Fibroblast of the conjunctiva (primary cell): ENCODE data around the gene ZNF384.

Experiments
- DNase-seq: peaks from one replicate; pipeline ENCODE4 v3.0.0-alpha.2; 2010; ENCODE audit warnings: low read depth

The ZNF384 gene

GRCh38 chr12:6653342-6653741 is 35.8 kb downstream of the ZNF384 start:
- no peak for DNase-seq

- no peak for DNase-seq
Measured at GRCh38 chr12:6652391-6652790, 36.8 kb downstream of the ZNF384 start.

GRCh38 chr12:6650832-6651231 is 38.3 kb downstream of the ZNF384 start:
- DNase-seq: no peak

GRCh38 chr12:6647083-6647604 is 42.0 kb downstream of the ZNF384 start, which contains the start of gene ACRBP:
ACRBP (minus strand) TSS chr12:6647432; CDS start chr12:6647366, 66 bp downstream.
- peak; percentile 31 for DNase-seq

- no peak for DNase-seq
Measured at GRCh38 chr12:6646276-6647082, 42.7 kb downstream of the ZNF384 start.

- no peak for DNase-seq
Measured at GRCh38 chr12:6644903-6645302, 44.3 kb downstream of the ZNF384 start.

GRCh38 chr12:6644257-6644596 is 44.9 kb downstream of the ZNF384 start:
- DNase-seq: no peak

GRCh38 chr12:6643569-6644256 is 45.5 kb downstream of the ZNF384 start:
- no peak for DNase-seq

GRCh38 chr12:6641131-6641530 is 48.0 kb downstream of the ZNF384 start:
- DNase-seq: no peak

- DNase-seq: no peak
Measured at GRCh38 chr12:6640497-6640896, 48.7 kb downstream of the ZNF384 start.

- no peak for DNase-seq
Measured at GRCh38 chr12:6639151-6639801, 49.9 kb downstream of the ZNF384 start.

- no peak for DNase-seq
Measured at GRCh38 chr12:6638305-6638704, 50.9 kb downstream of the ZNF384 start.

GRCh38 chr12:6635856-6636531 is 53.2 kb downstream of the ZNF384 start, which contains the start of gene LPAR5:
LPAR5 (minus strand) TSS chr12:6635959; CDS start chr12:6621248, 14,711 bp downstream.
- DNase-seq: no peak

GRCh38 chr12:6635375-6635855 is 53.8 kb downstream of the ZNF384 start:
- DNase-seq: no peak

- DNase-seq: no peak
Measured at GRCh38 chr12:6632026-6632983, 56.9 kb downstream of the ZNF384 start.

- no peak for DNase-seq
Measured at GRCh38 chr12:6631549-6631961, 57.6 kb downstream of the ZNF384 start.

- no peak for DNase-seq
Measured at GRCh38 chr12:6630736-6631135, 58.4 kb downstream of the ZNF384 start.

- no peak for DNase-seq
Measured at GRCh38 chr12:6627616-6628015, 61.6 kb downstream of the ZNF384 start.

- no peak for DNase-seq
Measured at GRCh38 chr12:6626654-6627283, 62.4 kb downstream of the ZNF384 start.

GRCh38 chr12:6620885-6621274 is 68.3 kb downstream of the ZNF384 start:
- DNase-seq: no peak
